Left lung (tissue), 10 donors: Measurements from ENCODE around the gene ELOVL2. TPM values are rescaled to one million over a fixed set of nuclear protein-coding genes. Genes with fewer than 3 reads are reported as not detected.

Experiments
- ATAC-seq: fragments of 200-7000 bp; cut with Tn5 transposase; one replicate; pipeline ENCODE4 v1.9.1; 2020; ENCODE audit warnings: moderate library complexity
- DNase-seq, 4 donors: peaks; one replicate each; pipeline ENCODE4 v3.0.0-alpha.2; 2013 to 2020
- H3K27ac ChIP-seq, 2 donors: fragments of 200-600 bp; sonication (generic) in 1 of 2; one replicate each; pipeline versions ENCODE4 v1.5.0 to v1.8.0; 2020 to 2021
- H3K27me3 ChIP-seq, 2 donors: fragments of 200-600 bp; sonication (generic) in 1 of 2; one replicate each; pipeline versions ENCODE4 v1.5.0 to v1.8.0; 2020 to 2021
- H3K36me3 ChIP-seq, 2 donors: fragments of 200-600 bp; sonication (generic) in 1 of 2; one replicate each; pipeline versions ENCODE4 v1.5.0 to v1.8.0; 2020 to 2021
- H3K4me1 ChIP-seq, 2 donors: fragments of 200-600 bp; one replicate each; pipeline ENCODE4 v1.8.0; 2021
- H3K4me3 ChIP-seq, 2 donors: fragments of 200-600 bp; sonication (generic) in 1 of 2; one replicate each; pipeline versions ENCODE4 v1.5.0 to v1.8.0; 2020 to 2021; ENCODE audit warnings: mild to moderate bottlenecking in 1 of 2
- H3K9me3 ChIP-seq, 2 donors: fragments of 200-600 bp; sonication (generic) in 1 of 2; one replicate each; pipeline versions ENCODE4 v1.5.0 to v1.8.0; 2020 to 2021
- CTCF ChIP-seq, 2 donors: fragments of 200-600 bp; sonication (generic) in 1 of 2; IDR thresholded peaks; one replicate each; pipeline versions ENCODE4 v1.5.0 to v1.8.0; 2021; ENCODE audit warnings: antibody characterized with exemption in 2 of 2
- intact Hi-C, 2 donors: fragments of 100-400 bp; cut with DNase I; formaldehyde crosslinking; loops; one replicate each; pipeline versions ENCODE4 v1.11.2 to v1.14.2; 2022
- polyA plus RNA-seq, 6 donors: library from polyadenylated mRNA; unstranded; fragments of 120-200 nt; gene quantifications; one replicate each; pipeline ENCODE4 v1.2.1, GENCODE V29; 2013; ENCODE audit not compliant: insufficient read length in 6 of 6
- total RNA-seq, 2 donors: library from RNA; stranded (reverse); fragmentation: NEBNext Ultra II Directional; extraction: Animal tissue kit (Norgen Biotek cat#: 25700); gene quantifications; one replicate each; pipeline ENCODE4 v1.2.1, GENCODE V29; 2021
- donor health status: DM: no; HTN: yes; CAD: no.
- donor health status: DM: no; HTN: no; CAD: no.

The ELOVL2 gene
- total and polyA plus RNA-seq, 8 donors: 0.09 to 6.5 (median 4.2) TPM

- Histone ChIP-seq H3K4me3 (no peak overlapping the region), H3K27me3 (peaks cover 0 to 17% of the 10 kb centered on the region in 2 donors), H3K36me3 (no peaks in the 10 kb centered on the region), H3K9me3 (no peaks in the 10 kb centered on the region), H3K27ac (no peak overlapping the region), H3K4me1 (no peaks in the 10 kb centered on the region)
- ATAC-seq (no peak), DNase-seq (no peak)
- TF ChIP-seq CTCF (IDR thresholded peaks at IDR 0.05): no peak
- intact Hi-C loops: no loop called here
Observed at GRCh38 chr6:11017090-11017489, 27.0 kb downstream of the ELOVL2 start.

GRCh38 chr6:11016452-11016851 is 27.7 kb downstream of the ELOVL2 start:
- Histone ChIP-seq H3K9me3 (no peaks in the 10 kb centered on the region), H3K27me3 (peaks cover 0 to 23% of the 10 kb centered on the region in 2 donors), H3K4me1 (no peaks in the 10 kb centered on the region), H3K27ac (no peak overlapping the region), H3K36me3 (no peaks in the 10 kb centered on the region), H3K4me3 (no peak overlapping the region)
- no peak for TF ChIP-seq CTCF (IDR thresholded peaks at IDR 0.05)
- ATAC-seq (no peak), DNase-seq (no peak)
- intact Hi-C loops: no loop called here

- ATAC-seq (no peak), DNase-seq (no peak)
- H3K4me3 ChIP-seq: no peak overlapping the region
Observed at GRCh38 chr6:11015102-11015501, 29.0 kb downstream of the ELOVL2 start.

GRCh38 chr6:11013721-11014070 is 30.4 kb downstream of the ELOVL2 start:
- Histone ChIP-seq H3K27ac (no peak overlapping the region), H3K4me3 (no peak overlapping the region), H3K36me3 (no peaks in the 10 kb centered on the region), H3K4me1 (no peaks in the 10 kb centered on the region), H3K27me3 (peaks cover 0 to 34% of the 10 kb centered on the region in 2 donors), H3K9me3 (no peaks in the 10 kb centered on the region)
- intact Hi-C loops: no loop called here
- DNase-seq (no peak), ATAC-seq (no peak)
- TF ChIP-seq CTCF (IDR thresholded peaks at IDR 0.05): no peak

More at GRCh38 chr6:11015102-11015501, 29.0 kb downstream of the ELOVL2 start:
- no peaks in the 10 kb centered on the region for H3K9me3 ChIP-seq
- H3K27ac ChIP-seq: no peak overlapping the region
- intact Hi-C loops: no loop called here
- no peak for TF ChIP-seq CTCF (IDR thresholded peaks at IDR 0.05)
- no peaks in the 10 kb centered on the region for H3K4me1 ChIP-seq
- H3K36me3 ChIP-seq: no peaks in the 10 kb centered on the region
- peaks cover 0 to 34% of the 10 kb centered on the region in 2 donors for H3K27me3 ChIP-seq

GRCh38 chr6:11012976-11013720 is 31.0 kb downstream of the ELOVL2 start:
- ATAC-seq (no peak), DNase-seq (no peak)
- Histone ChIP-seq H3K4me3 (no peak overlapping the region), H3K9me3 (no peaks in the 10 kb centered on the region), H3K4me1 (no peaks in the 10 kb centered on the region), H3K27me3 (peaks cover 0 to 34% of the 10 kb centered on the region in 2 donors), H3K27ac (no peak overlapping the region), H3K36me3 (no peaks in the 10 kb centered on the region)
- no peak for TF ChIP-seq CTCF (IDR thresholded peaks at IDR 0.05)
- intact Hi-C loops: no loop called here
